Fibroblast of gingiva (primary cell): ENCODE data around the gene RAB15.
"Not testable (repeated sequence)": the region's sequence is repeated elsewhere in the genome, so short reads cannot be mapped to it uniquely, and the experiment has no call there.

Source experiments
- DNase-seq: peaks from one replicate; pipeline ENCODE4 v3.0.0-alpha.2; 2011; ENCODE audit warnings: low read depth

Gene RAB15

GRCh38 chr14:64937821-64938193, 34.3 kb downstream of the RAB15 start:
- DNase-seq: no peak

GRCh38 chr14:64937171-64937820, 34.8 kb downstream of the RAB15 start:
- DNase-seq: no peak

- DNase-seq: no peak
Measured at GRCh38 chr14:64935508-64935907, 36.6 kb downstream of the RAB15 start.

GRCh38 chr14:64934338-64934929, 37.7 kb downstream of the RAB15 start:
- no peak for DNase-seq

GRCh38 chr14:64932231-64932630, 39.9 kb downstream of the RAB15 start:
- DNase-seq: no peak

- no peak for DNase-seq
Measured at GRCh38 chr14:64931123-64931522, 41.0 kb downstream of the RAB15 start.

GRCh38 chr14:64930085-64930843, 41.9 kb downstream of the RAB15 start:
- no peak for DNase-seq

GRCh38 chr14:64929014-64929359, 43.1 kb downstream of the RAB15 start:
- no peak for DNase-seq

GRCh38 chr14:64928239-64929013, 43.7 kb downstream of the RAB15 start:
- DNase-seq: no peak

GRCh38 chr14:64927031-64927430, 45.1 kb downstream of the RAB15 start:
- no peak for DNase-seq

GRCh38 chr14:64926398-64926995, 45.6 kb downstream of the RAB15 start:
- no peak for DNase-seq

GRCh38 chr14:64923015-64923414, 49.1 kb downstream of the RAB15 start:
- DNase-seq: no peak

- peak; percentile 37 for DNase-seq
Measured at GRCh38 chr14:64920465-64920864, 51.7 kb downstream of the RAB15 start.

- DNase-seq: no peak
Measured at GRCh38 chr14:64919618-64920017, 52.5 kb downstream of the RAB15 start.

GRCh38 chr14:64919215-64919614, 52.9 kb downstream of the RAB15 start:
- DNase-seq: no peak

GRCh38 chr14:64918216-64918615, 53.9 kb downstream of the RAB15 start:
- DNase-seq: no peak

GRCh38 chr14:64915797-64916196, 56.3 kb downstream of the RAB15 start:
- no peak for DNase-seq

GRCh38 chr14:64915029-64915424, 57.1 kb downstream of the RAB15 start:
- DNase-seq: no peak

- peak; percentile 98 for DNase-seq
Measured at GRCh38 chr14:64914237-64915028, 57.7 kb downstream of the RAB15 start, which contains the start of gene CHURC1. TSS of gene CHURC1 (plus strand) at chr14:64914455. CDS start at chr14:64914496, 41 bp downstream.

GRCh38 chr14:64913477-64913876, 58.7 kb downstream of the RAB15 start:
- DNase-seq: not testable (repeated sequence)

GRCh38 chr14:64912261-64912660, 59.9 kb downstream of the RAB15 start:
- DNase-seq: no peak
